ENCODE measurements around the gene ARPP21. TPM values are rescaled to one million over a fixed set of nuclear protein-coding genes. Genes with fewer than 3 reads are reported as not detected.

The ARPP21 gene
- polyA plus RNA-seq, 3 donors from 2014 or later = not detected

- no peak overlapping the region for H3K4me3 Mint-ChIP-seq
- H3K27me3 Mint-ChIP-seq (ENCODE audit: low read depth in 3 of 3) = no peaks in the 10 kb centered on the region
- H3K36me3 Mint-ChIP-seq = no peaks in the 10 kb centered on the region
- no peaks in the 10 kb centered on the region for H3K4me1 Mint-ChIP-seq
- DNase-seq = no peak
- peaks cover 0 to 28% (median 7%) of the 10 kb centered on the region in 6 donors for H3K9me3 Mint-ChIP-seq
- no peak overlapping the region for H3K27ac Mint-ChIP-seq
These were observed 69.3 kb downstream of the ARPP21 start for GRCh38 chr3:35708394-35709271.

- Mint-ChIP-seq H3K27me3 (ENCODE audit: low read depth in 3 of 3) (no peaks in the 10 kb centered on the region), H3K4me3 (no peak overlapping the region), H3K36me3 (no peaks in the 10 kb centered on the region), H3K4me1 (no peaks in the 10 kb centered on the region), H3K9me3 (peaks cover 0 to 28% (median 7%) of the 10 kb centered on the region in 6 donors), H3K27ac (no peak overlapping the region)
- no peak for DNase-seq
These were observed 70.4 kb downstream of the ARPP21 start for GRCh38 chr3:35709691-35710090.

- no peak for DNase-seq
- Mint-ChIP-seq H3K4me1 (no peaks in the 10 kb centered on the region), H3K4me3 (no peak overlapping the region), H3K27ac (no peak overlapping the region), H3K27me3 (ENCODE audit: low read depth in 3 of 3) (no peaks in the 10 kb centered on the region), H3K9me3 (peaks cover 0 to 34% (median 7%) of the 10 kb centered on the region in 6 donors), H3K36me3 (no peaks in the 10 kb centered on the region)
These were observed 71.2 kb downstream of the ARPP21 start for GRCh38 chr3:35710554-35710953.

- no peaks in the 10 kb centered on the region for H3K4me1 Mint-ChIP-seq
- no peak overlapping the region for H3K27ac Mint-ChIP-seq
- no peaks in the 10 kb centered on the region for H3K36me3 Mint-ChIP-seq
- H3K4me3 Mint-ChIP-seq = no peak overlapping the region
- H3K9me3 Mint-ChIP-seq = peaks cover 0 to 8% (median 3%) of the 10 kb centered on the region in 6 donors
- no peak for DNase-seq
- H3K27me3 Mint-ChIP-seq (ENCODE audit: low read depth in 3 of 3) = peaks cover 0 to 4% (median 0%) of the 10 kb centered on the region in 3 donors
These were observed 79.6 kb downstream of the ARPP21 start for GRCh38 chr3:35718921-35719320.

GRCh38 chr3:35721628-35722027 lies 82.3 kb downstream of the ARPP21 start:
- DNase-seq = no peak
- no peak overlapping the region for H3K4me3 Mint-ChIP-seq
- H3K36me3 Mint-ChIP-seq = no peaks in the 10 kb centered on the region
- peaks cover 0 to 4% (median 0%) of the 10 kb centered on the region in 3 donors for H3K27me3 Mint-ChIP-seq (ENCODE audit: low read depth in 3 of 3)
- H3K27ac Mint-ChIP-seq = no peak overlapping the region
- no peaks in the 10 kb centered on the region for H3K4me1 Mint-ChIP-seq
- peaks cover 0 to 10% (median 5%) of the 10 kb centered on the region in 6 donors for H3K9me3 Mint-ChIP-seq

GRCh38 chr3:35722902-35723301 lies 83.6 kb downstream of the ARPP21 start:
- no peak for DNase-seq
- Mint-ChIP-seq H3K9me3 (peaks cover 0 to 11% (median 4%) of the 10 kb centered on the region in 6 donors), H3K36me3 (no peaks in the 10 kb centered on the region), H3K27ac (no peak overlapping the region), H3K27me3 (ENCODE audit: low read depth in 3 of 3) (peaks cover 0 to 4% (median 0%) of the 10 kb centered on the region in 3 donors), H3K4me1 (no peaks in the 10 kb centered on the region), H3K4me3 (no peak overlapping the region)

GRCh38 chr3:35723480-35724097 lies 84.3 kb downstream of the ARPP21 start:
- Mint-ChIP-seq H3K27ac (no peak overlapping the region), H3K27me3 (ENCODE audit: low read depth in 3 of 3) (peaks cover 0 to 2% (median 0%) of the 10 kb centered on the region in 3 donors), H3K4me1 (no peaks in the 10 kb centered on the region), H3K4me3 (no peak overlapping the region), H3K36me3 (no peaks in the 10 kb centered on the region), H3K9me3 (peaks cover 0 to 13% (median 4%) of the 10 kb centered on the region in 6 donors)
- no peak for DNase-seq

GRCh38 chr3:35724106-35724505 lies 84.8 kb downstream of the ARPP21 start:
- H3K4me1 Mint-ChIP-seq = no peaks in the 10 kb centered on the region
- H3K27me3 Mint-ChIP-seq (ENCODE audit: low read depth in 3 of 3) = peaks cover 0 to 2% (median 0%) of the 10 kb centered on the region in 3 donors
- H3K9me3 Mint-ChIP-seq = peaks cover 0 to 15% (median 4%) of the 10 kb centered on the region in 6 donors
- H3K36me3 Mint-ChIP-seq = no peaks in the 10 kb centered on the region
- H3K4me3 Mint-ChIP-seq = no peak overlapping the region
- H3K27ac Mint-ChIP-seq = no peak overlapping the region
- no peak for DNase-seq

- Mint-ChIP-seq H3K9me3 (peaks cover 4 to 15% (median 7%) of the 10 kb centered on the region in 6 donors), H3K27ac (no peak overlapping the region), H3K36me3 (no peaks in the 10 kb centered on the region), H3K27me3 (ENCODE audit: low read depth in 3 of 3) (peaks cover 0 to 2% (median 0%) of the 10 kb centered on the region in 3 donors), H3K4me3 (no peak overlapping the region), H3K4me1 (no peaks in the 10 kb centered on the region)
- no peak for DNase-seq
These were observed 87.9 kb downstream of the ARPP21 start for GRCh38 chr3:35727179-35727578.

- H3K36me3 Mint-ChIP-seq = peaks cover 0 to 3% (median 0%) of the 10 kb centered on the region in 3 donors
- peaks cover 6 to 35% (median 14%) of the 10 kb centered on the region in 6 donors for H3K9me3 Mint-ChIP-seq
- H3K27ac Mint-ChIP-seq = no peak overlapping the region
- no peak overlapping the region for H3K4me3 Mint-ChIP-seq
- DNase-seq = no peak
- H3K4me1 Mint-ChIP-seq = no peaks in the 10 kb centered on the region
- H3K27me3 Mint-ChIP-seq (ENCODE audit: low read depth in 3 of 3) = peaks cover 0 to 3% (median 1%) of the 10 kb centered on the region in 3 donors
These were observed 94.0 kb downstream of the ARPP21 start for GRCh38 chr3:35733341-35733740.

- Mint-ChIP-seq H3K4me3 (no peak overlapping the region), H3K36me3 (peaks cover 0 to 3% (median 0%) of the 10 kb centered on the region in 3 donors), H3K9me3 (peaks cover 9 to 40% (median 14%) of the 10 kb centered on the region in 6 donors), H3K27ac (no peak overlapping the region), H3K4me1 (no peaks in the 10 kb centered on the region), H3K27me3 (ENCODE audit: low read depth in 3 of 3) (peaks cover 0 to 3% (median 2%) of the 10 kb centered on the region in 3 donors)
- no peak for DNase-seq
These were observed 94.5 kb downstream of the ARPP21 start for GRCh38 chr3:35733864-35734263.

- peaks cover 0 to 3% (median 0%) of the 10 kb centered on the region in 3 donors for H3K36me3 Mint-ChIP-seq
- H3K4me3 Mint-ChIP-seq = no peak overlapping the region
- no peak overlapping the region for H3K27ac Mint-ChIP-seq
- peaks cover 5 to 39% (median 13%) of the 10 kb centered on the region in 6 donors for H3K9me3 Mint-ChIP-seq
- H3K4me1 Mint-ChIP-seq = no peaks in the 10 kb centered on the region
- peaks cover 0 to 3% (median 2%) of the 10 kb centered on the region in 3 donors for H3K27me3 Mint-ChIP-seq (ENCODE audit: low read depth in 3 of 3)
- DNase-seq = no peak
These were observed 97.8 kb downstream of the ARPP21 start for GRCh38 chr3:35737080-35737479.

GRCh38 chr3:35737527-35737926 lies 98.2 kb downstream of the ARPP21 start:
- H3K27me3 Mint-ChIP-seq (ENCODE audit: low read depth in 3 of 3) = peaks cover 0 to 2% (median 2%) of the 10 kb centered on the region in 3 donors
- H3K4me1 Mint-ChIP-seq = no peaks in the 10 kb centered on the region
- H3K9me3 Mint-ChIP-seq = peaks cover 5 to 39% (median 13%) of the 10 kb centered on the region in 6 donors
- no peak overlapping the region for H3K27ac Mint-ChIP-seq
- no peak overlapping the region for H3K4me3 Mint-ChIP-seq
- H3K36me3 Mint-ChIP-seq = peaks cover 0 to 3% (median 0%) of the 10 kb centered on the region in 3 donors
- no peak for DNase-seq
